ENCODE data around the gene MAOA.

MAOA gene

DNA sequence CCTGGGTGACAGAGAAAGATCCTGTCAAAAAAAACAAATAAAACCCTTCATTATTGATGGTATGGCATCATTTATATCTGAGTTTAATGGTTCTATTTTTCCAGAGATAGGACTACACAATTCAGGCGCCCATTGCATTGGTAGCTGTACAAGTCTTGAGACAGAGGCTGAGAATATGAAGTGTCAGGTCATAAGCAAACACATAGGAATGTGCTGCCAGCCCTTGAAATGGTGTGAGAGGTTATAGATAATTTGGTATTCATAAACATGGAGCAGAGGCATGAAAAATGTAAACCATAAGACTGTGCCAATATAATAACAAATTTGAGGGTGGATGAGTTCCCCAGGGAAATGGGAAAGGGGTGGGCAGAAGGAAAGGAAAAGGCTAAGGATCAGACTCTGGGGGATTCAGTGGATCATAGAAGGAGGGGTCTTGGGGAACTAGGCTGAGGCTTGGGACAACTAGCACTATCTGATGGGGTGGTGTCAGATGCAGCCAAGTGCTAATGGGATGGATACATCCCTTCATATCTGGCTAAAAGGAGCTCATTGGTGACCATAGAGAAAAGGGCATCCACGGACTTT lies 50.8 kb downstream of the MAOA start:
- Histone ChIP-seq H3K4me3 (ENCODE audit: low read depth, low read length) (no peak overlapping the region), H3K9me3 (ENCODE audit: severe bottlenecking) (no peaks in the 10 kb centered on the region), H3K36me3 (no peaks in the 10 kb centered on the region), H3K27me3 (ENCODE audit: insufficient read depth, low read depth, severe bottlenecking) (no peaks in the 10 kb centered on the region), H3K27ac (no peak overlapping the region)
- TF ChIP-seq, protein P1, sequence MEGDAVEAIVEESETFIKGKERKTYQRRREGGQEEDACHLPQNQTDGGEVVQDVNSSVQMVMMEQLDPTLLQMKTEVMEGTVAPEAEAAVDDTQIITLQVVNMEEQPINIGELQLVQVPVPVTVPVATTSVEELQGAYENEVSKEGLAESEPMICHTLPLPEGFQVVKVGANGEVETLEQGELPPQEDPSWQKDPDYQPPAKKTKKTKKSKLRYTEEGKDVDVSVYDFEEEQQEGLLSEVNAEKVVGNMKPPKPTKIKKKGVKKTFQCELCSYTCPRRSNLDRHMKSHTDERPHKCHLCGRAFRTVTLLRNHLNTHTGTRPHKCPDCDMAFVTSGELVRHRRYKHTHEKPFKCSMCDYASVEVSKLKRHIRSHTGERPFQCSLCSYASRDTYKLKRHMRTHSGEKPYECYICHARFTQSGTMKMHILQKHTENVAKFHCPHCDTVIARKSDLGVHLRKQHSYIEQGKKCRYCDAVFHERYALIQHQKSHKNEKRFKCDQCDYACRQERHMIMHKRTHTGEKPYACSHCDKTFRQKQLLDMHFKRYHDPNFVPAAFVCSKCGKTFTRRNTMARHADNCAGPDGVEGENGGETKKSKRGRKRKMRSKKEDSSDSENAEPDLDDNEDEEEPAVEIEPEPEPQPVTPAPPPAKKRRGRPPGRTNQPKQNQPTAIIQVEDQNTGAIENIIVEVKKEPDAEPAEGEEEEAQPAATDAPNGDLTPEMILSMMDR (IDR thresholded peaks at IDR 0.05; ENCODE audit: low read depth, low read length): no peak
- no peak for DNase-seq

DNA sequence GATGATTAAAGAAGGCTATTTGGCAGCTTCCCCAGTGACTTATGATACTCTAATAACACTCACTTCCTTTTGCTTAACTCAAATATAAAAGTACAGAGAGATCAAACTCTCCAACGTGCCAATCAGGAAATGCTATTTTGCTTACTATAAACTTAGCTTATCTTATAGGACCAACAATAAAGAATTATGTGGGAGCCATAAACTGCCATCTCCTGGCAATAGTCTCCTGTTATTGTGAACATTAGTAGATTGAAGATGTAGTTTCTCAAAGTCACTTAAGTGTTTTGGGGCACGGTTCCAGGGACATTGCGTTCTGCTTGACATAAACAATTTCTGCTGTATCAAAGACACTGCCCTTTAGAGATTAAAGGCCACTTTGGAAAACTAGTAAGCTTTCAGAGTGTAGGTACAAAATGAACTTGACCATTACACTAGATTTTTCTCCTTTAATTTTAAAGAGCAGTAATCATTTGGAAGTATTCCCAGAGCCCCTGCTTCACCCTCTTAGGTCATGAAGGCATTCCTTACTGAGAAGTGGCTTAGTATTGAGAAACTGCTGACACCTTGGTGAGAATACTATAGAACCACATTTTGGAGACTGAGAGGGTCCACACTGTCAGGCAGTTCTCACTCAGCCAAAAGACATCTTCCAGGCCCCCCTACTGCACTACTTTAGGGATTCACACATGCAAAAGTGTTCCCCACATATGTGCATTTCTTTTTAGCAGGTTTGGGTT lies 51.9 kb downstream of the MAOA start:
- no peaks in the 10 kb centered on the region for H3K36me3 ChIP-seq
- no peak overlapping the region for H3K4me3 ChIP-seq (ENCODE audit: low read depth, low read length)
- DNase-seq: no peak
- TF ChIP-seq, protein P1 (IDR thresholded peaks at IDR 0.05; ENCODE audit: low read depth, low read length): no peak
- no peaks in the 10 kb centered on the region for H3K27me3 ChIP-seq (ENCODE audit: insufficient read depth, low read depth, severe bottlenecking)
- no peaks in the 10 kb centered on the region for H3K9me3 ChIP-seq (ENCODE audit: severe bottlenecking)
- H3K27ac ChIP-seq: no peak overlapping the region

DNA sequence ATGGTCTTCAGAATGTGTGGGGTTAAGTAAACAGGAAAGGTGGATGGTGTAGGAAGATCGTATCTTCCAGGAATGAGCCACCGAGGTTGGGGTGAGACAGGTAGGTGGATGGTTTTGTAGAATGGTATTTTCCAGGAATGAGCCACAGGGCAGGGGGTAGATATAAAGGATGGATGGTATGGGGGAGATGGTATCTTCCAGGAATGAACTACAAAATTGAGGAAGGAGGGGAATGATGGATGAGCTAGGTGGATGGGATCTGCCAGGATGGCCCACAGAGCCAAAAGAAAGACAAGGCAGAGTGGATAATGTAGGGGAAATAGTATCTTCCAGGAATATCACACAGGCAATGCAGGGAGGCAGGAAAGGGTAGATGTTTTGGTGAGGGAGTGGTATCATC lies 60.0 kb downstream of the MAOA start:
- DNase-seq: no peak
- TF ChIP-seq, protein P1 (IDR thresholded peaks at IDR 0.05; ENCODE audit: low read depth, low read length): no peak

GRCh38 chrX:43716696-43717095 lies 60.6 kb downstream of the MAOA start:
- DNase-seq: no peak
- no peaks in the 10 kb centered on the region for H3K27me3 ChIP-seq (ENCODE audit: insufficient read depth, low read depth, severe bottlenecking)
- H3K36me3 ChIP-seq: no peaks in the 10 kb centered on the region
- no peaks in the 10 kb centered on the region for H3K9me3 ChIP-seq (ENCODE audit: severe bottlenecking)
- TF ChIP-seq, protein P1 (IDR thresholded peaks at IDR 0.05; ENCODE audit: low read depth, low read length): no peak
- H3K4me3 ChIP-seq (ENCODE audit: low read depth, low read length): no peak overlapping the region
- H3K27ac ChIP-seq: no peak overlapping the region

More for the DNA sequence above, 60.0 kb downstream of the MAOA start:
- H3K36me3 ChIP-seq: no peaks in the 10 kb centered on the region
- no peak overlapping the region for H3K27ac ChIP-seq
- no peaks in the 10 kb centered on the region for H3K27me3 ChIP-seq (ENCODE audit: insufficient read depth, low read depth, severe bottlenecking)
- H3K4me3 ChIP-seq (ENCODE audit: low read depth, low read length): no peak overlapping the region
- H3K9me3 ChIP-seq (ENCODE audit: severe bottlenecking): no peaks in the 10 kb centered on the region

- Histone ChIP-seq H3K36me3 (no peaks in the 10 kb centered on the region), H3K4me3 (ENCODE audit: low read depth, low read length) (no peak overlapping the region), H3K27ac (no peak overlapping the region), H3K27me3 (ENCODE audit: insufficient read depth, low read depth, severe bottlenecking) (no peaks in the 10 kb centered on the region), H3K9me3 (ENCODE audit: severe bottlenecking) (no peaks in the 10 kb centered on the region)
- DNase-seq: no peak
- TF ChIP-seq, protein P1 (IDR thresholded peaks at IDR 0.05; ENCODE audit: low read depth, low read length): no peak
Observed at GRCh38 chrX:43717161-43717560, 61.1 kb downstream of the MAOA start.
